ENCODE measurements around the gene ESYT1.

GRCh38 chr12:56188778-56189098 is 60.7 kb downstream of the ESYT1 start:
- TF ChIP-seq CTCF (IDR thresholded peaks at IDR 0.05; ENCODE audit: poor library complexity, severe bottlenecking) (no peak), RAD21 (conservative IDR thresholded peaks at IDR 0.05) (no peak), POLR2AphosphoS5 (IDR thresholded peaks at IDR 0.05) (no peak), EZH2 (IDR thresholded peaks at IDR 0.05; ENCODE audit: borderline replicate concordance, insufficient read depth, low read length, poor library complexity, severe bottlenecking) (no peak), EP300 (conservative IDR thresholded peaks at IDR 0.05; ENCODE audit: poor library complexity, severe bottlenecking) (no peak)
